ENCODE results near the gene GANC. TPM values are rescaled to one million over a fixed set of nuclear protein-coding genes. Genes with fewer than 3 reads are reported as not detected.
"Not testable (repeated sequence)": the region's sequence is repeated elsewhere in the genome, so short reads cannot be mapped to it uniquely, and the experiment has no call there.

Gene GANC
- total RNA-seq, 1 donor from 2014 or later, result 12.1 TPM

DNA sequence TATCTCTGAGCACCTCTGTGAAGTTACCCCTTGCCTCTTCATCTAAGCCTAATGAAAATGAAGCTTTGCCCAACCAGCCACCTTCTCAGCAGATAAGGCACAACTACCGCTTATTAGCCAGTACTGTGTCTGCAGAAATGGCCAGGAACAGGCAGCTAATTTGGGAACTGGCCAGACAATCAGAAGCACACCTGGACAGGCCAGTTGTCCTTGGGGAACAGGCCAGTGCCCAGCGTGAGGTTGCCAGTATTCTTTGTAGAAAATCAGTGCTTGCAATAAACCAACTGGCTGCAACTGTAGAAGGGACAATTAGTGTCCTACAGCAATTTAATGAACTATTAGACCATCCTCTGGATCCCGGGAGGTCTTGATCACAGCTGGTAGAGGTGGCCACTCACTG is 10.7 kb downstream of the GANC start:
- DNase-seq (ENCODE audit: extremely low read depth, low read depth, low spot score), result no peak

DNA sequence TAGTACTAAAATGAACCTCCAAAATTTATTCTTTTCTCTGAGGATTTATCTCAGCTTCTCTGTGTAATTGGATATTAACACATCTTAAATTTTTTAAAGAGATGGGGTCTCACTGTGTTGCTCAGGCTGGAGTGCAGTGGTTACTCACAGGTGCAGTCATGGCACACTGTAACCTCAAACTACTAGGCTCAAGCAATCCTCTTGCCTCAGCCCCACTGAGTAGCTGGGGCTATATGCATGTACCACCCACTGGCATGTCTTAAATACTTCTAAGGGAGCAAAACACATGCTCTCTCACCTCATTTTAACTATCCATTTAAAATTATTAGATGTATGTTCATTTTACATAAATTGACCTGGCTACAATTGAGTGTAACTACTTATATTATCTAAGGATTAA is 11.6 kb downstream of the GANC start:
- DNase-seq (ENCODE audit: extremely low read depth, low read depth, low spot score), result no peak

DNA sequence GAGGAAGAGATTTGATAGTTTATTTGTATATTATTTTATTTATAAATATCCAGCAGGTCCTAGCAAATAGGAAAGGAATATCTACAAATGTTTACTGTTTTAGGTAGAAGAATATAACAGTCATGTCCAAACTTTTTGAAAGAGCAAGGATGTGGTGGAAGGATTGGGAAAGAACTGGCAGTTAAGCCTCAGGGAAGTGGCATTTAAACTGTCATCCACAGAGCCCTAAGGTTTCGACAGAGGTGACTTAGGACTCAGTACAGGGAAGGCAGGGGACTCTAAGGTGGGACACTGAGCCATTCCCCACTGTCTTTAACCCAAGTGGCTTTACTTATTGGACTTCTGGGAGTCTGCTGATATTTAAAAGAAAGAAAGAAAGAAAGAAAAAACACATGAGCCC is 12.0 kb downstream of the GANC start:
- no peak for DNase-seq (ENCODE audit: extremely low read depth, low read depth, low spot score)

DNA sequence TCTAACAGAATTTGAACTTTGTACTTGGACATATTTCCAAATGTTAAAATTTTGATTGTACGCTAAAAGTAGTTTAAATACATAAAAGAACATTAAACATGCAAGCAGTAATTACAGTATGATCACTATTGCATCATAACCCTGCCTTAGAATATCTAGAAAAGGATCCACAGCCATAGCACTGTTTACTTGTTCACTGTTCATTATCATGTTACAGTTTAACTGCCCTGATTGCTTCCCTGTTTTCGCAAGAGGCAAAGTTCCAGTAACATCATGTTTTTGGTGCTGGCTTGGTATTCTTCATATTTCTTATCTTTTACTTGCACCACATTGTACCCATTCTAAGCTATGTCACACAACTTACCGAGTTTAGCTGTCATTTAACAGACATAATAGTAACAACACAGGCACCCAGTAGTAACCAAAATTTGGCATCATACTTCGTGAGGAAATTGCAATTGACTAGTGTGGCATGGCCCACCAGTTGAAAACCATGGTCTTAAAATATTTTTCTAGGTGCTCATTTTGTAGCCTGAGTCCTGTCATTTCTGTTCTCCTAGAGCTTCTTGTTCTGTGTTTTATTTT is 13.5 kb downstream of the GANC start:
- no peak for DNase-seq (ENCODE audit: extremely low read depth, low read depth, low spot score)

DNA sequence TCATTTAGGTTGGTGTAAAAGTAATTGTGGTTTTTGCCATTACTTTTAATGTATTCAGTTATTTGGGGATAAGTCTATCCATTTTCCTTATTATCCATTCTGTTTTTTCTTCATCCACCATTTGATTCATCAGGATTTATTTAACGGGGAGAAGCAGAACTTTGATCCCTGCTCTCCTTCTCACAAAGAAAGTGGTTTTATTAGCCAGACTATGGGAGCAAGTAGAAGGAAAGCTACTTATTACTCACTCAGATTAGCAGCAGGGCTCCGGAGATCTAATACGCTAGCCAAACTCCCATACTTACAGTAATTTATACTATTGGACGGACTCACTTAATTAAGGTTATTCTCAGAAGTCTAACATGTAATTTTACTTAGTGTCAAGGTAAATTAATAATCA is 14.9 kb downstream of the GANC start:
- no peak for DNase-seq (ENCODE audit: extremely low read depth, low read depth, low spot score)

DNA sequence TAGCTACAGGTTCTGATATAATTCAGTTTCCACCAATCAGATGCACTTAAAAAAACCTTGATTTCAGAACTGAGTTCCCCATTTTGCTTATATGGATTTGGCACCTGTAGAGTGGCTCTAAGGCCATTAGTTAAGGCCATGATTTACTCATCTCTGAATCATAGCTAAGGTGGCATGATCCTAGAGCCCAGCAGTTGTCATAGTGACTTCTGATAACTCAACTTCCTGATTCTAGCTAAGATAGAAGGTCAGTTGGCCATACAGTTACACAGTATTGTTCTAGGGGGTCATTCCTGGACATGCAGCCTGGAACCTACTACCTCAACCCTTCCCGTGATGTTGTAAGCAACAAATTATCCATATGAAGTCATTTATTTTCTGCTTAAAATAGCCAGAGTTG is 16.2 kb downstream of the GANC start:
- DNase-seq (ENCODE audit: extremely low read depth, low read depth, low spot score), result no peak

DNA sequence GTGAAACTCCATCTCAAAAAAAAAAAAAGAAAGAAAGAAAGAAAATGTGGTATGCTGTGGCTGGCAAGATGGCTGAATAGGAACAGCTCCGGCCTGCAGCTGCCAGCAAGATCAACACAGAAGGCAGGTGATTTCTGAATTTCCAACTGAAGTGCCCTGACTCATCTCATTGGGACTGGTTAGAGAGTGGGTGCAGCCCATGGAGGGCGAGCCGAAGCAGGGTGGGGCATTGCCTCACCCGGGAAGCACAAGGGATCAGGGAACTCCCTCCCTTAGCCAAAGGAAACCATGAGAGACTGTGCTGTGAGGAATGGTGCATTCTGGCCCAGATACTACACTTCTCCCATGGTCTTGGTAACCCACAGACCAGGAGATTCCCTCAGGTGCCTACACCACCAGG is 28.0 kb downstream of the GANC start:
- not testable (repeated sequence) for DNase-seq (ENCODE audit: extremely low read depth, low read depth, low spot score)

DNA sequence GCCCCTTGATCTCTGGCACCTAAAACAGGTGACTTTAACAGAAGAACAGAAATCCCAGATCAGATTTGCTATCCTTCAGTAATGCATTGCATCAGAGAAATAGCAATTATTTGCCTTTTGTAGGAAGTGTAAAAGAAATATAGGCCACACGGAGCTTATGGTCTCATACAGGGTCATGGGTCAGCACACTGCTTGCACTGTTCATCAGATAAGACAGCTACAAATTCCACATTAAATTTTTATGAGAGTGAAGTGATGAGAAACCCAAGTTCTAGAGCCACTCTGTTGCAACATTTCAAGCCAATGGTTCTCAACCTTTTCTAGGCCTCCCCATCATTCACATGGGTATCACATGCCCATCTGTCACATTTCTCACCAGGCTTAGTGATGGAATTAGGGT is 33.7 kb downstream of the GANC start:
- DNase-seq (ENCODE audit: extremely low read depth, low read depth, low spot score), result no peak

DNA sequence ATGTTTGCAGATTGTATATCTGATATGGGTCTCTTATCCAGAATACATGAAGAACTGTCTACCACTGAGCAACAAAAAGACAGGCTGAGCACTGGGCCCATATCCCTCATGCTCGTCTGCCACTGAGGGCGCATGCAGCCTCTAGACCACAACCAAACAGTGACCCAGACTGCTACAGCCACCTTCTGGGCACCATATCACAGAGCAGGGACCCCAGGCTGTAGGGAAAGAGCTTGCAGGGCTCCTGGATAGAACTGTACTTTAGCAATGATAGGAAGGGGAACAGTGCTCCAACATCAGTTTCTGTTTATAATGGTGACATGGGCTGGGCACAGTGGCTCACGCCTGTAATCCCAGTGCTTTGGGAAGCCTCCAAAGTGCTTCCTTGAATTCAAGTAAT is 40.5 kb downstream of the GANC start:
- no peak for DNase-seq (ENCODE audit: extremely low read depth, low read depth, low spot score)

DNA sequence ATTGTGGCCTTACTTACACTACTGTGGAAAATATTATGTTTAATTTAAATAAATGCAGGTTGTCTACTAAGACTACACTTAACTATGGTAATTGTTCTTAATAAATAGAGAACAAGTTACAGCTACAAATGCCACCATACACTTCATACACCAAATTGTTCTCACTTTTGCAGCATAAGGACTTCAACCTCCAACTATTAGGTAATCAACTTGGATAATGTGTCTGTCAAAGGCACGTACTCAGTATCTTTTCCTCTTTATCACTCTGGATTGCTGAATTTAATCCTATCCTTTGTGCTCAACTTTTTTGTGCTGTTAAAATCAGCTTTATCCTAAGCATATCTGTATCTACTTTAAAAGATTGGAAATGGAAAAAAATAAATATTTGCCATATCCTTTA is 41.8 kb downstream of the GANC start:
- no peak for DNase-seq (ENCODE audit: extremely low read depth, low read depth, low spot score)

DNA sequence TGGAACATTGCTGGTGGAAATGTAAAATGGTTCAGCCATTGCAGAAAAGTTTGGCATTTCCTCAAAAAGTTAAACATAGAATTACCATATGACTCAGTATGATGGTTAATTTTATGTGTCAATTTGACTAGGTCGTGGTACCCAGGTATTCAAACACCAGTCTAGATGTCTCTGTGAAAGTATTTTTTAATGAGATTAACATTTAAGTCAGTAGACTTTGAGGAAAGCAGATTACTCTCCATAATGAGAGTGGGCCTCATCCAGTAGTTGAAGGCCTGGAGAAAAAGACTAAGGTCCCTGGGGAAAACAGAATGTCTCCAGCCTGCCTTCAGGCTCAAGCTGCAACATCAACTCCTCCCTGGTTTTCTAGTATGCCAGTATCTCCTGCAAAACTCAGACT is 42.5 kb downstream of the GANC start:
- DNase-seq (ENCODE audit: extremely low read depth, low read depth, low spot score), result no peak

DNA sequence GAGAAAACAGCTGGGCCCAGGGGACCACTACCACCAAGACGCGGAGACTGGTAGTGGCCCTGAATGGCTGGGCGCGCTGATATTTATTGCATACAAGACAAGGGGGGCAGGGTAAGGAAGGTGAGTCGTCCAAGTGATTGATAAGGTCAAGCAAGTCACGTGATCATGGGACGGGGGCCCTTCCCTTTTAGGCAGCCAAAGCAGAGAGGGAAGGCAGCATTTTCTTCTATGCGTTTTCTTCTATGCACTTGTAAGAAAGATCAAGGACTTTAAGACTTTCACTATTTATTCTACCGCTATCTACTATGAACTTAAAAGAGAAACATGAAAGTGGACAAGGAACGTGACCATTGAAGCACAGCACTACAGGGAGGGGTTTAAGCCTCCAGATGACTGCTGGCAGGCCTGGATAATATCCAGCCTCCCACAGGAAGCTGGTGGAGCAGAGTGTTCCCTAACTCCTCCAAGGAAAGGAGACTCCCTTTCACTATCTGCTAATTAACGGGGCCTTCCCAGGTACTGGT is 43.3 kb downstream of the GANC start:
- not testable (repeated sequence) for DNase-seq (ENCODE audit: extremely low read depth, low read depth, low spot score)

DNA sequence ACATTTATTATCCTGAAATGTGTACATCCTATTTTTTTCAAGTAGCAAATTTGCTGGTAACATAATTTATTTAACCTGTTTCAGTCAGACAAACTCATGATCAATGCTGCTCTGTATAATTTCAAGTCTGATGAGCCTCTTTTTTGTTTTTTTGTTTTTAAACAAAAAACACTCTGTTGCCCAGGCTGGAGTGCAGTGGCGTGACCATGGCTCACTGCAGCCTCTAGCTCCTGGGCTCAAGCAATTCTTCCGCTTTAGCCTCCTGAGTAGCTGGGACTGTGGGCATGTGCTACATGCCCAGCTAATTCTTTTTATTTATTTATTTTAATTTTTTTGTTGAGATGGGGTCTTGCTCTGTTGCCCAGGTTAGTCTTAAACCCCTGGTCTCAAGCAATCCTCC is 46.2 kb downstream of the GANC start:
- DNase-seq (ENCODE audit: extremely low read depth, low read depth, low spot score), result no peak

DNA sequence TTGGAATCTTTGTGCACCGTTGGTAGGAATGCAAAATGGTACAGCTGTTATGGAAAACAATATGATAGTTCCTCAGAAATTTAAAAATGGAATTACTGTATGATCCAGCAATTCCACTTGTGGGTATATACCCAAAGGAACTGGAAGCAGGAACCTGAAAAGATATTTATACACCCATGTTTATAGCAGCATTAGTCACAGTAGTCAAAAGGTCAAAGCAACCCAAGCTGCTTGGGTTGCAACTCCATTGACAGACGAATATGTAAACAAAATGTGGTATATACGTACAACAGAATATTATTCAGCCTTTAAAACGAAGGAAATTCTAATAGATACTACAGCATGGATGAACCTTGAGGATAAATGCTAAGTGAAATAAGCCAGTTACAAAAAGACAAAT is 51.3 kb downstream of the GANC start:
- DNase-seq (ENCODE audit: extremely low read depth, low read depth, low spot score), result no peak

DNA sequence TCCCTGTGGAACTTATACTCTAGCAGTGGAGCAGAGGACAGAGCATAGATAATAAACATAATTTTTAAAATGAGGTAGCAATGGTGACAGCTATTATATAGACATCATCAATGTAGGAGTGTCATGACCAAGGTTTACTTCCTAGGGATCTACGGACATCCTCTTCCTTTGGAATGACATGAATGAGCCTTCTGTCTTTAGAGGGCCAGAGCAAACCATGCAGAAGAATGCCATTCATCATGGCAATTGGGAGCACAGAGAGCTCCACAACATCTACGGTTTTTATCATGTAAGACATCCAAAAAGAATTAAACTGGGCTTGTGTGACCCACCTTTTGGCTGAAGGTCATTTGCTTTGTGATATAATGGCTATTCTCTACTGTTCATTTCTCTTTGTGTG is 56.2 kb downstream of the GANC start:
- DNase-seq (ENCODE audit: extremely low read depth, low read depth, low spot score), result no peak

DNA sequence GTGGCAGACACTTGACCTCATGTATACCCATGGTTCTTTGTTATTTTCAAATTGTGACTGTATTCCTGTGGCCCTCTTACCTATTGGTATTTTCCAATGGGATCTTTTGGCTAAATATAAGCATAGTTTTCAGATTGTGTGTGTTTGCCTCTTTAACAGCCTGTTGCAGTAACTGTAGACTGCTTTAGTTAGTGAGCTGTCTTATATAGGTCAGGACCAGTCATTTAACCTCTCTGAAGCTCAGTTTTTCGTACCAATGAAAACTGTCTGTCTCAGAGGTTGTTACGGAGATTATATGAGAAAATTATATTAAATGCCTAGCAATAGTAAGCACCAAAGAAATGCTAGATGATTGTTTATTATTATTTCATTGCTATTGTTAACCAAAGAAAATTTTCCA is 57.0 kb downstream of the GANC start:
- no peak for DNase-seq (ENCODE audit: extremely low read depth, low read depth, low spot score)

DNA sequence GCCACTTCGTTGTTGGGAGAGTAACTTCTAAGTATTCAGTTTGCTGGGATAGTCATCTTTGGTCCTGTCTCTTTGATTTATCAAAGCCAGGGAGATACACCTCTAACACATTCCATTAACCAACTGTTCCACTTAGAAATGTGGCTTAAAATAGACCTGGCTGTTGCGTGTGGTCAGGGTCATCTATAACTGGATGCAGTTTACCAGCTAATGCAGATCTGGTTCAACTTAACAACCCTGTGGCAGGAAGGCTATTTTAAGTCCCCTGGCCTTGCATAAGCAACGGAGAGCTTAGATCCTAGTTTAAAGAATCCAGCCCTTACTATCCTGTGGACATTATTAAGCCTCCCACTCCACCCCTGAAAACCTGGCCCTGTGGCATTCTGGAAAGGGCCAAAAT is 58.2 kb downstream of the GANC start:
- no peak for DNase-seq (ENCODE audit: extremely low read depth, low read depth, low spot score)

DNA sequence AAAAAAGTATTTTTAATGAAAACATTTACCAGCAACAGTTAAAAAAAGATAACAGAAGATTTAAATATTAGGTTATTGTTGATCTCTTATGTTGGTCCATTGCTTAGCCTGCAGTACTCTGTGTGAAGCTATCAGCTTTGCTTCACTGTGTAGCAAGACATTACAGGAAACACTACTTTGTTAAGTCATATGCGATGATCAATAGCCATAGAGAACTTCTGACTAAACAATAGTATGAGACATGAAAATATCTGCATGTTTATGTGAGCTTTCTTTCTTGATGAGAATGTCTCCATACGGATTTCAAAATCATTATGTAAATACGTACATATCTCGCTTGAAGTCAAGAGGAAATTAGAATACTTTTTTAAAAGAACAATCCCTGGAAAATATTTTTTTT is 59.3 kb downstream of the GANC start:
- DNase-seq (ENCODE audit: extremely low read depth, low read depth, low spot score), result peak; percentile 23

DNA sequence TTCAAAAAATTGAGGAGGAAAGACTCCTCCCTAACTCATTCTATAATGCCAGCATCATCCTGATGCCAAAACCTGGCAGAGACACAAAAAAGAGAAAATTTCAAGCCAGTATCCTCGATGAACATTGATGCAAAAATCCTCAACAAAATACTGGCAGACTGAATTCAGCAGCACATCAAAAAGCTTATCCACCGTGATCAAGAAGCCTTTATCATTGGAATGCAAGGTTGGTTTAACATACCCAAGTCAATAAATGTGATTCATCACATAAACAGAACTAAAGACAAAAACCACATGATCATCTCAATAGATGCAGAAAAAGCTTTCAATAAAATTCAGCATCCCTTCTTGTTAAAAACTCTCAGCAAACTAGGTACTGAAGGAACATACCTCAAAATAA is 62.1 kb downstream of the GANC start:
- no peak for DNase-seq (ENCODE audit: extremely low read depth, low read depth, low spot score)

DNA sequence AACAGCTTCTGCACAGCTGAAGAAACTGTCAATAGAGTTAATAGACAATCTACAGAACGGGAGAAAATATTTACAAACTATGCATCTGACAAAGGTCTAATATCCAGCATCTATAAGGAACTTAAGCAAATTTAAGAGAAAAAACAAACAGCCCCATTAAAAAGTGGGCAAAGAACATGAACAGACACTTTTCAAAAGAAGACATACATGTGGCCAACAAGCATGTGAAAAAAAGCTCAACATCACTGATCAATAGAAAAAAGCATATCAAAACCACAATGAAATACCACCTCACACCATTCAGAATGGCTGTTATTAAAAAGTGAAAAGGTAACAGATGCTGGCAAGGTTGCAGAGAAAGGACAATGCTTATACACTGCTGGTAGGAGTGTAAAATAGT is 63.6 kb downstream of the GANC start:
- not testable (repeated sequence) for DNase-seq (ENCODE audit: extremely low read depth, low read depth, low spot score)

DNA sequence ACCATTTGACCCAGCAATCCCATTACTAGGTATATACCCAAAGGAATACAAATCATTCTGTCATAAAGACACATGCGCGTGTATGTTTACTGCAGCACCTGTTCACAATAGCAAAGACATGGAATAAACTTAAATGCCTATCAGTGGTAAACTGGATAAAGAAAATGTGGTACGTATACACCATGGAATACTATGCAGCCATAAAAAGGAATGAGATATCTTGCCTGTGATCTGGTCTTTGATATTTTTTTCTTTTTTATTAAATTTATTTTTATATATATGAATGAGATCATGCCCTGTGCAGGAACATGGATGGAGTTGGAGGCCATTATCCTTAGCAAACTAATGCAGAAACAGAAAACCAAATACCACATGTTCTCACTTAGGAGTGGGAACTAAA is 64.1 kb downstream of the GANC start:
- not testable (repeated sequence) for DNase-seq (ENCODE audit: extremely low read depth, low read depth, low spot score)

DNA sequence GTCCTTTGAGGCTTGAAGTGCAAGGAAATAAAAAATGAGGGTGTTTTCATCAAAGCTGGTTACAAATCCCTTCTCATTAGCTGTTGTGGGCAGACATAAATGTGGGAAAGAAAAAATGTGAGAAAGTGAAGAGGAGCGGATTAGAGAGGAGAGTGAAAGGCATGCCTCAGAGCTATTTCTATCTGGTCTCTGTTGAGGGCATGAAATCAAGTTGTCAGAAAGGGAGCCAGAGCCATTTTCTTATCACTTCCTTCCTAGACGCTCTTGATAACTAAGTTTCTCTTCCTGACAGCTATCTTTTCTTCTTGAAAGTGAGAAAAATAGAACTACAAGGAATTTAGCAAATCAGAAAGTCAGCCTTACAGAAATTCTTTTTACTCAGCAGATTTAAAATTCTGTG is 65.5 kb downstream of the GANC start:
- no peak for DNase-seq (ENCODE audit: extremely low read depth, low read depth, low spot score)

DNA sequence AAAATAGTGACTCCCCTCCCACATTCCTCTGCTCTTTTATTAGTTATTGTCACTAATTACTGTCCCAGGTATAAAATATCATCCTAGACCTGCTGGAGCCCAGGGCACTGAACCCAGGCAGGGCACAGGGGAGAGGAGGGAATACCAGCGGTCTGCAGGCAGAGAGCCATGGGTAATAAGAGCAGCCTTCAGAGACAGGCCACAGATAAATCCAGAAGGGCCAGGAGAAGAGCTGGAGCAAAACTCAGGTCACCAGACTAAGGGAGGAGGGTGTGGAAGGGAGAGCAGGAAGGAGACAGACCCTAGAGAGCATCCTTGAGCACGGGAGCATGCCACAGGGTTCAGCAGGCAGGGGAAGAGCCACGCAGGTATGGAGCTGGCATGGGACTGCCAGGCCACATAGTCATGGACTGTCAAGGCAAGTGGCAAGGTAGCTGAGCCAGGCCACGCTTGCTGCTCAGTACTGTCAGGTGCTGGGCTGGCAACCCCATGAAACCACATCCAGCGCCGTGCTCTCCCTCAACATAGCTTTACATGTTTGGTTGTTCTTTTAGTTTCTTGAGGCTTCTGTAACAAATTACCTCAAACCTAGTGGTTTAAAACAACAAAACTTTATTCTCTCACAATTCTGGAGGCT is 70.7 kb downstream of the GANC start:
- no peak for DNase-seq (ENCODE audit: extremely low read depth, low read depth, low spot score)

Data from glomerular endothelial cell (primary cell).